HepG2 (cell line): ENCODE data around the gene DLX3. TPM values are rescaled to one million over a fixed set of nuclear protein-coding genes. Genes with fewer than 3 reads are reported as not detected.

ENCODE experiments used
- BRF2 ChIP-seq: sonication (generic); formaldehyde crosslinking; IDR thresholded peaks from 2 replicates; pipeline ENCODE4 v1.8.1; 2022; ENCODE audit warnings: mild to moderate bottlenecking, missing genetic modification reagents
- DNMT1 ChIP-seq: sonication (generic); formaldehyde crosslinking; IDR thresholded peaks from 2 replicates; pipeline ENCODE4 v1.5.1; 2020; ENCODE audit warnings: mild to moderate bottlenecking, missing genetic modification reagents
- EZH2 ChIP-seq: conservative IDR thresholded peaks from 2 replicates; pipeline ENCODE4 v1.6.1; 2012; ENCODE audit warnings: mild to moderate bottlenecking, low read depth, low read length, moderate library complexity
- FOXK1 ChIP-seq: sonication (generic); formaldehyde crosslinking; IDR thresholded peaks from 2 replicates; pipeline ENCODE4 v1.4.0; 2020; ENCODE audit warnings: low read depth, missing genetic modification reagents, borderline replicate concordance
- FOXP1 ChIP-seq, 2 experiments: fragments of 450-650 bp in 1 of 2; IDR thresholded peaks; 2 replicates each; pipeline ENCODE4 v1.6.1; 2017 to 2018; ENCODE audit warnings: antibody characterized with exemption in 1 of 2
- GABPB1 ChIP-seq: IDR thresholded peaks from 2 replicates; pipeline ENCODE4 v1.6.1; 2016; ENCODE audit warnings: mild to moderate bottlenecking, missing genetic modification reagents, moderate library complexity, missing compliant biosample characterization
- KLF11 ChIP-seq: IDR thresholded peaks from 2 replicates; pipeline ENCODE4 v1.6.1; 2016; ENCODE audit warnings: missing compliant biosample characterization
- NFKB2 ChIP-seq: sonication (generic); formaldehyde crosslinking; IDR thresholded peaks from 2 replicates; pipeline ENCODE4 v1.4.0; 2020; ENCODE audit warnings: missing genetic modification reagents, borderline replicate concordance
- RAD21 ChIP-seq: fragments of 450-650 bp; formaldehyde crosslinking; IDR thresholded peaks from 2 replicates; pipeline ENCODE4 v1.5.0; 2020; ENCODE audit warnings: mild to moderate bottlenecking
- SAFB2 ChIP-seq: sonication (generic); formaldehyde crosslinking; IDR thresholded peaks from 2 replicates; pipeline ENCODE4 v1.5.1; 2020; ENCODE audit warnings: missing genetic modification reagents, low read depth, mild to moderate bottlenecking, borderline replicate concordance
- SNAI1 ChIP-seq: sonication (generic); formaldehyde crosslinking; IDR thresholded peaks from 2 replicates; pipeline ENCODE4 v1.5.0; 2020; ENCODE audit warnings: mild to moderate bottlenecking, missing genetic modification reagents, borderline replicate concordance
- TBX3 ChIP-seq: fragments of 450-650 bp; IDR thresholded peaks from 2 replicates; pipeline ENCODE4 v1.6.1; 2017; ENCODE audit warnings: antibody characterized with exemption, mild to moderate bottlenecking, inconsistent platforms, borderline replicate concordance
- THYN1 ChIP-seq: sonication (generic); formaldehyde crosslinking; IDR thresholded peaks from 2 replicates; pipeline ENCODE4 v1.8.1; 2023; ENCODE audit warnings: low read depth, mild to moderate bottlenecking, moderate library complexity, missing genetic modification reagents, borderline replicate concordance
- ZFP36L2 ChIP-seq: sonication (generic); formaldehyde crosslinking; IDR thresholded peaks from 2 replicates; pipeline ENCODE4 v1.4.0; 2020; ENCODE audit warnings: missing genetic modification reagents
- ZMYM2 ChIP-seq: sonication (generic); formaldehyde crosslinking; IDR thresholded peaks from 2 replicates; pipeline ENCODE4 v1.8.0; 2022; ENCODE audit warnings: mild to moderate bottlenecking, missing genetic modification reagents
- ZNF260 ChIP-seq: sonication (generic); formaldehyde crosslinking; IDR thresholded peaks from 2 replicates; pipeline ENCODE4 v1.4.0; 2020; ENCODE audit warnings: missing genetic modification reagents, low read depth, mild to moderate bottlenecking, borderline replicate concordance
- ZNF672 ChIP-seq: sonication (generic); formaldehyde crosslinking; IDR thresholded peaks from 2 replicates; pipeline ENCODE4 v1.8.1; 2022; ENCODE audit warnings: missing genetic modification reagents
- ZNF839 ChIP-seq: sonication (generic); formaldehyde crosslinking; IDR thresholded peaks from 2 replicates; pipeline ENCODE4 v1.4.0; 2020; ENCODE audit warnings: missing genetic modification reagents, mild to moderate bottlenecking, borderline replicate concordance
- polyA plus RNA-seq, 8 experiments: library from polyadenylated mRNA; depleted of rRNA in 3 of 8; stranded (reverse) in 7 of 8; unstranded in 1 of 8; fragments of >200 nt; fragmentation: Illumina TruSeq in 4 of 8; extraction: Trizol in 4 of 8; gene quantifications; 2 replicates each; pipeline versions ENCODE4 v1.2.1 to v1.2.3, GENCODE V29; 2011 to 2016; ENCODE audit warnings: low read depth in 4 of 8, missing spikeins in 1 of 8, mixed read lengths in 1 of 8; ENCODE audit not compliant: insufficient read depth in 1 of 8
- total RNA-seq, 5 experiments: library from RNA; depleted of rRNA; stranded (reverse); fragments of >200 nt; fragmentation: Illumina TruSeq; extraction: Trizol; gene quantifications; 2 replicates each; pipeline ENCODE4 v1.2.3, GENCODE V29; 2016; ENCODE audit warnings: low read depth in 1 of 5
- TF ChIP-seq, protein P1 (sequence below): sonication (generic); formaldehyde crosslinking; IDR thresholded peaks from 2 replicates; pipeline ENCODE4 v1.5.1; 2020; ENCODE audit warnings: missing genetic modification reagents, mild to moderate bottlenecking, borderline replicate concordance
- TF ChIP-seq, protein P2 (sequence below): sonication (generic); formaldehyde crosslinking; IDR thresholded peaks from 2 replicates; pipeline ENCODE4 v1.5.0; 2020; ENCODE audit warnings: mild to moderate bottlenecking, missing genetic modification reagents
- TF ChIP-seq, protein P3 (sequence below): sonication (generic); formaldehyde crosslinking; IDR thresholded peaks from 2 replicates; pipeline ENCODE4 v1.5.1; 2020; ENCODE audit warnings: missing genetic modification reagents, mild to moderate bottlenecking, borderline replicate concordance

The DLX3 gene
- total and polyA plus RNA-seq, 2 of the 13 experiments (the other 11 are each of a cell fraction or from before 2014, with no cell fraction given): 0.03 TPM; not detected in 1

GRCh38 chr17:49968405-49969133 is 26.5 kb downstream of the DLX3 start (continued):
- TF ChIP-seq SNAI1 (no peak), ZNF839 (CRISPR knock-in tag) (no peak), ZNF260 (CRISPR knock-in tag) (no peak), KLF11 (CRISPR knock-in tag) (no peak), FOXK1 (no peak), ZFP36L2 (CRISPR knock-in tag) (no peak), TBX3 (no peak), ZNF672 (CRISPR knock-in tag) (no peak), GABPB1 (CRISPR knock-in tag) (peak; percentile 92), DNMT1 (CRISPR knock-in tag) (no peak), RAD21 (CRISPR knock-in tag) (peak; percentile 48; the same call in 1 of the 2 replicates), THYN1 (CRISPR knock-in tag) (no peak), ZMYM2 (CRISPR knock-in tag) (no peak), BRF2 (CRISPR knock-in tag) (no peak), EZH2 (0 out of 2 replicates have a peak, but pooled peaks have one; percentile 11), NFKB2 (CRISPR knock-in tag) (no peak), SAFB2 (no peak), FOXP1 (IDR thresholded peaks at IDR 0.05) (no peak), FOXP1 (CRISPR knock-in tag; IDR thresholded peaks at IDR 0.05) (0 out of 2 replicates have a peak, but pooled peaks have one; percentile 46)
- TF ChIP-seq, protein P1, sequence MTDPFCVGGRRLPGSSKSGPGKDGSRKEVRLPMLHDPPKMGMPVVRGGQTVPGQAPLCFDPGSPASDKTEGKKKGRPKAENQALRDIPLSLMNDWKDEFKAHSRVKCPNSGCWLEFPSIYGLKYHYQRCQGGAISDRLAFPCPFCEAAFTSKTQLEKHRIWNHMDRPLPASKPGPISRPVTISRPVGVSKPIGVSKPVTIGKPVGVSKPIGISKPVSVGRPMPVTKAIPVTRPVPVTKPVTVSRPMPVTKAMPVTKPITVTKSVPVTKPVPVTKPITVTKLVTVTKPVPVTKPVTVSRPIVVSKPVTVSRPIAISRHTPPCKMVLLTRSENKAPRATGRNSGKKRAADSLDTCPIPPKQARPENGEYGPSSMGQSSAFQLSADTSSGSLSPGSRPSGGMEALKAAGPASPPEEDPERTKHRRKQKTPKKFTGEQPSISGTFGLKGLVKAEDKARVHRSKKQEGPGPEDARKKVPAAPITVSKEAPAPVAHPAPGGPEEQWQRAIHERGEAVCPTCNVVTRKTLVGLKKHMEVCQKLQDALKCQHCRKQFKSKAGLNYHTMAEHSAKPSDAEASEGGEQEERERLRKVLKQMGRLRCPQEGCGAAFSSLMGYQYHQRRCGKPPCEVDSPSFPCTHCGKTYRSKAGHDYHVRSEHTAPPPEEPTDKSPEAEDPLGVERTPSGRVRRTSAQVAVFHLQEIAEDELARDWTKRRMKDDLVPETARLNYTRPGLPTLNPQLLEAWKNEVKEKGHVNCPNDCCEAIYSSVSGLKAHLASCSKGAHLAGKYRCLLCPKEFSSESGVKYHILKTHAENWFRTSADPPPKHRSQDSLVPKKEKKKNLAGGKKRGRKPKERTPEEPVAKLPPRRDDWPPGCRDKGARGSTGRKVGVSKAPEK (CRISPR knock-in tag): no peak
- TF ChIP-seq, protein P2, sequence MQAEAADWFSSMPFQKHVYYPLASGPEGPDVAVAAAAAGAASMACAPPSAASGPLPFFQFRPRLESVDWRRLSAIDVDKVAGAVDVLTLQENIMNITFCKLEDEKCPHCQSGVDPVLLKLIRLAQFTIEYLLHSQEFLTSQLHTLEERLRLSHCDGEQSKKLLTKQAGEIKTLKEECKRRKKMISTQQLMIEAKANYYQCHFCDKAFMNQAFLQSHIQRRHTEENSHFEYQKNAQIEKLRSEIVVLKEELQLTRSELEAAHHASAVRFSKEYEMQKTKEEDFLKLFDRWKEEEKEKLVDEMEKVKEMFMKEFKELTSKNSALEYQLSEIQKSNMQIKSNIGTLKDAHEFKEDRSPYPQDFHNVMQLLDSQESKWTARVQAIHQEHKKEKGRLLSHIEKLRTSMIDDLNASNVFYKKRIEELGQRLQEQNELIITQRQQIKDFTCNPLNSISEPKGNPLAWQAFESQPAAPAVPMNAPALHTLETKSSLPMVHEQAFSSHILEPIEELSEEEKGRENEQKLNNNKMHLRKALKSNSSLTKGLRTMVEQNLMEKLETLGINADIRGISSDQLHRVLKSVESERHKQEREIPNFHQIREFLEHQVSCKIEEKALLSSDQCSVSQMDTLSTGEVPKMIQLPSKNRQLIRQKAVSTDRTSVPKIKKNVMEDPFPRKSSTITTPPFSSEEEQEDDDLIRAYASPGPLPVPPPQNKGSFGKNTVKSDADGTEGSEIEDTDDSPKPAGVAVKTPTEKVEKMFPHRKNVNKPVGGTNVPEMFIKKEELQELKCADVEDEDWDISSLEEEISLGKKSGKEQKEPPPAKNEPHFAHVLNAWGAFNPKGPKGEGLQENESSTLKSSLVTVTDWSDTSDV (CRISPR knock-in tag): no peak
- TF ChIP-seq, protein P3, sequence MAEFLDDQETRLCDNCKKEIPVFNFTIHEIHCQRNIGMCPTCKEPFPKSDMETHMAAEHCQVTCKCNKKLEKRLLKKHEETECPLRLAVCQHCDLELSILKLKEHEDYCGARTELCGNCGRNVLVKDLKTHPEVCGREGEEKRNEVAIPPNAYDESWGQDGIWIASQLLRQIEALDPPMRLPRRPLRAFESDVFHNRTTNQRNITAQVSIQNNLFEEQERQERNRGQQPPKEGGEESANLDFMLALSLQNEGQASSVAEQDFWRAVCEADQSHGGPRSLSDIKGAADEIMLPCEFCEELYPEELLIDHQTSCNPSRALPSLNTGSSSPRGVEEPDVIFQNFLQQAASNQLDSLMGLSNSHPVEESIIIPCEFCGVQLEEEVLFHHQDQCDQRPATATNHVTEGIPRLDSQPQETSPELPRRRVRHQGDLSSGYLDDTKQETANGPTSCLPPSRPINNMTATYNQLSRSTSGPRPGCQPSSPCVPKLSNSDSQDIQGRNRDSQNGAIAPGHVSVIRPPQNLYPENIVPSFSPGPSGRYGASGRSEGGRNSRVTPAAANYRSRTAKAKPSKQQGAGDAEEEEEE: no peak
